ENCODE data around the gene DCTPP1.

Gene DCTPP1

GRCh38 chr16:30380072-30380802 is 49.6 kb downstream of the DCTPP1 start:
- no peak for ATAC-seq
- TF ChIP-seq OSR1 (CRISPR knock-in tag; IDR thresholded peaks at IDR 0.05): no peak
- TF ChIP-seq TOX (CRISPR knock-in tag; IDR thresholded peaks at IDR 0.05; ENCODE audit: borderline replicate concordance): no peak
- TF ChIP-seq BACH2 (CRISPR knock-in tag; IDR thresholded peaks at IDR 0.05; ENCODE audit: borderline replicate concordance): no peak
- TF ChIP-seq ARNTL (CRISPR knock-in tag; IDR thresholded peaks at IDR 0.05; ENCODE audit: borderline replicate concordance, low read depth): no peak
- TF ChIP-seq ISL1 (CRISPR knock-in tag; IDR thresholded peaks at IDR 0.05): no peak
- no peak for TF ChIP-seq ZFP3 (CRISPR knock-in tag; IDR thresholded peaks at IDR 0.05)
- TF ChIP-seq ZNF565 (CRISPR knock-in tag; conservative IDR thresholded peaks at IDR 0.05; ENCODE audit: low read depth): no peak
- TF ChIP-seq SNAI2 (CRISPR knock-in tag; IDR thresholded peaks at IDR 0.05): no peak
- TF ChIP-seq POU6F1 (CRISPR knock-in tag; IDR thresholded peaks at IDR 0.05; ENCODE audit: borderline replicate concordance, low read depth): no peak
- TF ChIP-seq RARB (CRISPR knock-in tag; IDR thresholded peaks at IDR 0.05): no peak
- TF ChIP-seq ZFP30 (CRISPR knock-in tag; IDR thresholded peaks at IDR 0.05): no peak
- TF ChIP-seq ZC3H10 (CRISPR knock-in tag; IDR thresholded peaks at IDR 0.05): no peak
- TF ChIP-seq PPARA (CRISPR knock-in tag; IDR thresholded peaks at IDR 0.05; ENCODE audit: borderline replicate concordance): no peak
- no peak for TF ChIP-seq PATZ1 (CRISPR knock-in tag; IDR thresholded peaks at IDR 0.05; ENCODE audit: borderline replicate concordance)
- no peak for TF ChIP-seq CSRNP3 (CRISPR knock-in tag; IDR thresholded peaks at IDR 0.05)
- no peak for TF ChIP-seq ZNF70 (CRISPR knock-in tag; IDR thresholded peaks at IDR 0.05)
- TF ChIP-seq CREB5 (CRISPR knock-in tag; IDR thresholded peaks at IDR 0.05; ENCODE audit: low read depth): no peak
- TF ChIP-seq ZNF8 (CRISPR knock-in tag; IDR thresholded peaks at IDR 0.05): no peak
- TF ChIP-seq CSDC2 (CRISPR knock-in tag; IDR thresholded peaks at IDR 0.05): no peak

- no peak for ATAC-seq
- no peak for TF ChIP-seq ZC3H10 (CRISPR knock-in tag; IDR thresholded peaks at IDR 0.05)
These were observed 50.6 kb downstream of the DCTPP1 start for GRCh38 chr16:30379158-30379783.

GRCh38 chr16:30378236-30379157 is 51.3 kb downstream of the DCTPP1 start:
- peak; percentile 97 for ATAC-seq
- TF ChIP-seq ARNTL (CRISPR knock-in tag; IDR thresholded peaks at IDR 0.05; ENCODE audit: borderline replicate concordance, low read depth) (no peak), ZNF565 (CRISPR knock-in tag; conservative IDR thresholded peaks at IDR 0.05; ENCODE audit: low read depth) (no peak), RARB (CRISPR knock-in tag; IDR thresholded peaks at IDR 0.05) (no peak), ZNF8 (CRISPR knock-in tag; IDR thresholded peaks at IDR 0.05) (no peak), SNAI2 (CRISPR knock-in tag; IDR thresholded peaks at IDR 0.05) (no peak), ZFP3 (CRISPR knock-in tag; IDR thresholded peaks at IDR 0.05) (no peak), ZNF70 (CRISPR knock-in tag; IDR thresholded peaks at IDR 0.05) (no peak), PATZ1 (CRISPR knock-in tag; IDR thresholded peaks at IDR 0.05; ENCODE audit: borderline replicate concordance) (no peak), CSDC2 (CRISPR knock-in tag; IDR thresholded peaks at IDR 0.05) (no peak), CREB5 (CRISPR knock-in tag; IDR thresholded peaks at IDR 0.05; ENCODE audit: low read depth) (no peak)
